Left lung (tissue), 10 donors: ENCODE measurements around the gene GNRHR. TPM values are rescaled to one million over a fixed set of nuclear protein-coding genes. Genes with fewer than 3 reads are reported as not detected.

Experiments
- ATAC-seq: fragments of 200-7000 bp; cut with Tn5 transposase; one replicate; pipeline ENCODE4 v1.9.1; 2020; ENCODE audit warnings: moderate library complexity
- DNase-seq, 4 donors: peaks; one replicate each; pipeline ENCODE4 v3.0.0-alpha.2; 2013 to 2020
- H3K27ac ChIP-seq, 2 donors: fragments of 200-600 bp; sonication (generic) in 1 of 2; one replicate each; pipeline versions ENCODE4 v1.5.0 to v1.8.0; 2020 to 2021
- H3K27me3 ChIP-seq, 2 donors: fragments of 200-600 bp; sonication (generic) in 1 of 2; one replicate each; pipeline versions ENCODE4 v1.5.0 to v1.8.0; 2020 to 2021
- H3K36me3 ChIP-seq, 2 donors: fragments of 200-600 bp; sonication (generic) in 1 of 2; one replicate each; pipeline versions ENCODE4 v1.5.0 to v1.8.0; 2020 to 2021
- H3K4me1 ChIP-seq, 2 donors: fragments of 200-600 bp; one replicate each; pipeline ENCODE4 v1.8.0; 2021
- H3K4me3 ChIP-seq, 2 donors: fragments of 200-600 bp; sonication (generic) in 1 of 2; one replicate each; pipeline versions ENCODE4 v1.5.0 to v1.8.0; 2020 to 2021; ENCODE audit warnings: mild to moderate bottlenecking in 1 of 2
- H3K9me3 ChIP-seq, 2 donors: fragments of 200-600 bp; sonication (generic) in 1 of 2; one replicate each; pipeline versions ENCODE4 v1.5.0 to v1.8.0; 2020 to 2021
- intact Hi-C, 2 donors: fragments of 100-400 bp; cut with DNase I; formaldehyde crosslinking; loops; one replicate each; pipeline versions ENCODE4 v1.11.2 to v1.14.2; 2022
- polyA plus RNA-seq, 6 donors: library from polyadenylated mRNA; unstranded; fragments of 120-200 nt; gene quantifications; one replicate each; pipeline ENCODE4 v1.2.1, GENCODE V29; 2013; ENCODE audit not compliant: insufficient read length in 6 of 6
- total RNA-seq, 2 donors: library from RNA; stranded (reverse); fragmentation: NEBNext Ultra II Directional; extraction: Animal tissue kit (Norgen Biotek cat#: 25700); gene quantifications; one replicate each; pipeline ENCODE4 v1.2.1, GENCODE V29; 2021
- TF ChIP-seq, protein P1 (sequence below), 2 donors: fragments of 200-600 bp; sonication (generic) in 1 of 2; IDR thresholded peaks; one replicate each; pipeline versions ENCODE4 v1.5.0 to v1.8.0; 2021; ENCODE audit warnings: antibody characterized with exemption in 2 of 2
- donor health status: DM: no; HTN: yes; CAD: no.
- donor health status: DM: no; HTN: no; CAD: no.

GNRHR gene
- total and polyA plus RNA-seq, 8 donors: 0.66 to 1.3 (median 0.72) TPM; not detected in 2

DNA sequence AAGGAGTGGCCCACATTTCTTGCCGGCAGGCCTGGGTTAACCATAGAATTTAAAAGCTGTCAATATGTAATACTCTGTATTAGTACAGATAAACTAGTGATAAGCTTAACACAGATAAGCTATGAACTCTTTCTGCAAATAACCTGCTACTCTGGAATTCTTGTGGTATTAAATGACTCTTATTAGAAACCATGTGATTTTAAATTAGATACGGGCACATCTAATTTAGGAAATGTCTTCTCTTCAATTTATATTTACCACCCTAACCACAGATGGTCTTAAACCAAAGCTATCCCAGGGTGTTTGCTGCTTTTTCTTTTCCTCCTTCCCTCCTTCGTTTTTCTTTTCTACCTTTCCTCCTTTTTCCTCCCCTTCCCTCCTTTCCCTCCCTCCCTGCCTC is 4.9 kb downstream of the GNRHR start:
- DNase-seq: no peak
- H3K36me3 ChIP-seq: no peaks in the 10 kb centered on the region
- no peaks in the 10 kb centered on the region for H3K27me3 ChIP-seq
- intact Hi-C loops: no loop called here
- ATAC-seq: no peak
- no peak overlapping the region for H3K27ac ChIP-seq
- H3K4me1 ChIP-seq: no peaks in the 10 kb centered on the region
- no peak overlapping the region for H3K4me3 ChIP-seq
- TF ChIP-seq, protein P1, sequence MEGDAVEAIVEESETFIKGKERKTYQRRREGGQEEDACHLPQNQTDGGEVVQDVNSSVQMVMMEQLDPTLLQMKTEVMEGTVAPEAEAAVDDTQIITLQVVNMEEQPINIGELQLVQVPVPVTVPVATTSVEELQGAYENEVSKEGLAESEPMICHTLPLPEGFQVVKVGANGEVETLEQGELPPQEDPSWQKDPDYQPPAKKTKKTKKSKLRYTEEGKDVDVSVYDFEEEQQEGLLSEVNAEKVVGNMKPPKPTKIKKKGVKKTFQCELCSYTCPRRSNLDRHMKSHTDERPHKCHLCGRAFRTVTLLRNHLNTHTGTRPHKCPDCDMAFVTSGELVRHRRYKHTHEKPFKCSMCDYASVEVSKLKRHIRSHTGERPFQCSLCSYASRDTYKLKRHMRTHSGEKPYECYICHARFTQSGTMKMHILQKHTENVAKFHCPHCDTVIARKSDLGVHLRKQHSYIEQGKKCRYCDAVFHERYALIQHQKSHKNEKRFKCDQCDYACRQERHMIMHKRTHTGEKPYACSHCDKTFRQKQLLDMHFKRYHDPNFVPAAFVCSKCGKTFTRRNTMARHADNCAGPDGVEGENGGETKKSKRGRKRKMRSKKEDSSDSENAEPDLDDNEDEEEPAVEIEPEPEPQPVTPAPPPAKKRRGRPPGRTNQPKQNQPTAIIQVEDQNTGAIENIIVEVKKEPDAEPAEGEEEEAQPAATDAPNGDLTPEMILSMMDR (IDR thresholded peaks at IDR 0.05): no peak
- H3K9me3 ChIP-seq: no peaks in the 10 kb centered on the region

DNA sequence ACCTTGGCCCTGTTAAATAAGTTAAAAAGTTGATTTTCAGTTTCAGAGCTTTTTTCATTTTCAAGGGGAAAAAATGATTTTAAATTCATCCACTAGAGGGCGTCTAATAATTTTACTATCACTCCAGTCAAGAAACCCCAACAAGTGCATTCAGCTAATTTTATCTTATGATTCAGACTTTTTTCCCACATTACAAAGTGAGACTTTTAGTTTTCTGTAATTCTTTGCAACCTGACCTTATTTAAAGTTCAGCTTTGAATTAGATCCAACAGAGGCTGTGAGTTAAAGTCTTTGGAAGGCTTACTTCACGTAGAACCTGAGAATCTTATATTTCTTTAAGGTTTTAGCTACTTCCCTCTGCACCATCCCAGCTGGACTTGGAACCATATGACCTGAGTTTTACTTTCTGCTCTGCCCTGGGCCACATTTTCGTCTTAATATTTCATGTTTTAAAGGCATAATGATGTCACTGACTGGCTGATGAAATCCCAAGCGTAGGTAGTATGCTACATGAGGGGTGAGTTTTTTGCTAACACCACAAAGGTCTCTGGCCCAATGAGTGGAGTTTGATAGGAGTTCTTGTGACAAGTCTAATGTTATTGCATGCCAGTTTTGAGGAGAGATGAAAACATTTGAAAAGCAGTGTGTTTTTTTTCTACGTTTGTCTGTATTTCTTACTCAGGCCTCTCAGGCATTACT is 7.2 kb downstream of the GNRHR start:
- TF ChIP-seq, protein P1 (IDR thresholded peaks at IDR 0.05): peak; percentile 54 to 56
- no peaks in the 10 kb centered on the region for H3K9me3 ChIP-seq
- no peak overlapping the region for H3K27ac ChIP-seq
- intact Hi-C loops: no loop called here
- DNase-seq (peak in 2 of 4 donors; percentile 13 to 15), ATAC-seq (no peak)
- no peaks in the 10 kb centered on the region for H3K27me3 ChIP-seq
- no peak overlapping the region for H3K4me3 ChIP-seq
- H3K4me1 ChIP-seq: no peaks in the 10 kb centered on the region
- no peaks in the 10 kb centered on the region for H3K36me3 ChIP-seq

DNA sequence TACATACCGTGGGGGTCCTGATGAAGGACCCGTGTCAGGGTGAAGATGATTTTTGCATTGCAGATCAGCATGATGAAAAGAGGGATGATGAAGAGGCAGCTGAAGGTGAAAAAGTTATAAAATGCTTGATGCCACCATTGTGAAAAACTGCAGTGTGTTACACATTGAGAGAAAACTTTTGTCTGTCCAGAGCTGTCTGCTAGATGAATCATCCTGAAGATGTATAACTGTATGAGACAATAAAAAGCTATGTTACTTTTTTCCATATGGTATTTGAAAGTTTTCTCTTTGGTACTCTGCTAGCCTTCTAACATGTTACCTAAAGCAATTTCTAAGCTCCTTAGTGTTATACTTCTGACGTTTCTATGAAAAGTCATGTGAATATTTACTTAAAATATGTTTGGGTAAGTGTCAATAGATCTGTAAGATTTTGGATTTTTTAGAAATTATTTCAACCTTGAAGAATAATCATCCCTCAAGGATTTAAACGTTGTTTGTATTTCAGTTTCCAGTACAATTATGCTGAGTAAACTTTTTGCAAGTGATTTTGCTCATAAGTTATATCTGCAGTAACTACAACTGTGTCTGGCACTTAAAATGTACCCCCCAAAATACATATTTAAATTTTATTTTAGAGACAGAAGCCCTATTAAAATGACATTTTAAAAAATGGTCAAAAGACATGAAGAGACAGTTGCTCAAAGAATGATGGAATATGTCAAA is 9.5 kb downstream of the GNRHR start:
- H3K9me3 ChIP-seq: no peaks in the 10 kb centered on the region
- no peaks in the 10 kb centered on the region for H3K36me3 ChIP-seq
- TF ChIP-seq, protein P1 (IDR thresholded peaks at IDR 0.05): no peak
- H3K4me1 ChIP-seq: no peaks in the 10 kb centered on the region
- no peak for ATAC-seq
- H3K4me3 ChIP-seq: no peak overlapping the region
- H3K27me3 ChIP-seq: no peaks in the 10 kb centered on the region
- DNase-seq: no peak
- H3K27ac ChIP-seq: no peak overlapping the region
- intact Hi-C loops: no loop called here

DNA sequence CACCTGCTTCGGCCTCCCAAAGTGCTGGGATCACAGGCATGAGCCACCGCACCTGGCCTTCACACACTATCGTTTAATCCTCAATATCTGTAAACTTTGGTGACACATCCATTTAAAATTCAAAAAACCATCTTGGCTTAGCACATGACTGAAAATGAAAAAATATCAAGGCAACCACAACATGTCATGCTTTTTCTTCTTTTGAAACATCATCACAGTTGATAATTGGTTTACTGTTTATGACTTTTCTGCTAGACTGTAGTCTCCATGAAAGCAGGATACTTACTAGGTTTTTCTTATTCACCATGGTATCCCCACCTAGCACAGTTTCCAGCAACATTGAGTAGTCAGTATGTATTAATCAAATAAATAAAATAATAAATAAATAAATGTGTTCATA is 11.0 kb downstream of the GNRHR start:
- Histone ChIP-seq H3K27me3 (no peaks in the 10 kb centered on the region), H3K4me1 (no peaks in the 10 kb centered on the region), H3K9me3 (no peaks in the 10 kb centered on the region), H3K36me3 (no peaks in the 10 kb centered on the region), H3K4me3 (no peak overlapping the region), H3K27ac (no peak overlapping the region)
- intact Hi-C loops: no loop called here
- DNase-seq: no peak
- ATAC-seq: no peak
- TF ChIP-seq, protein P1 (IDR thresholded peaks at IDR 0.05): no peak

DNA sequence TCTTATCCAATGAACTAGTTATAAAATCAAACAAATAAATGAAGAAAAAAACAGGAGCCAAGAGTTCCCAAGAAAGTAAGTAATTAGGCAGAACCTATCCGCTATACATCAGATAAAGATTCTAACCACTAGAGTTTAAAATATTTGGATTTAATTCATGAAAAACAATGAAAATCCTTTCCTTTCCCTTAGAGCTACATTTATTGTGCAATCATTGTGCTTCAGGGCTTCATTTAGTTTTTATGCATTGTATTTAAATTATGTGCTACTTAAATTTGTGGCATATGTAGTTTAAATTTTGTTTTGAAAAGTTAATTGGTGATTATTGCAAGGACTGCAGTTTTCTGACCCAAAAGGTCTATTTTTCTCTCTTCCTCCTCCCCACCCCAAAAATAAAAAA is 17.9 kb downstream of the GNRHR start:
- H3K27me3 ChIP-seq: no peaks in the 10 kb centered on the region
- H3K27ac ChIP-seq: no peak overlapping the region
- H3K9me3 ChIP-seq: no peaks in the 10 kb centered on the region
- H3K4me3 ChIP-seq: no peak overlapping the region
- DNase-seq (no peak), ATAC-seq (no peak)
- intact Hi-C loops: no loop called here
- no peaks in the 10 kb centered on the region for H3K4me1 ChIP-seq
- no peaks in the 10 kb centered on the region for H3K36me3 ChIP-seq
- TF ChIP-seq, protein P1 (IDR thresholded peaks at IDR 0.05): no peak
